Measurements from ENCODE around the gene GPX4.
"Not testable (repeated sequence)": the region's sequence is repeated elsewhere in the genome, so short reads cannot be mapped to it uniquely, and the experiment has no call there.

The GPX4 gene

DNA sequence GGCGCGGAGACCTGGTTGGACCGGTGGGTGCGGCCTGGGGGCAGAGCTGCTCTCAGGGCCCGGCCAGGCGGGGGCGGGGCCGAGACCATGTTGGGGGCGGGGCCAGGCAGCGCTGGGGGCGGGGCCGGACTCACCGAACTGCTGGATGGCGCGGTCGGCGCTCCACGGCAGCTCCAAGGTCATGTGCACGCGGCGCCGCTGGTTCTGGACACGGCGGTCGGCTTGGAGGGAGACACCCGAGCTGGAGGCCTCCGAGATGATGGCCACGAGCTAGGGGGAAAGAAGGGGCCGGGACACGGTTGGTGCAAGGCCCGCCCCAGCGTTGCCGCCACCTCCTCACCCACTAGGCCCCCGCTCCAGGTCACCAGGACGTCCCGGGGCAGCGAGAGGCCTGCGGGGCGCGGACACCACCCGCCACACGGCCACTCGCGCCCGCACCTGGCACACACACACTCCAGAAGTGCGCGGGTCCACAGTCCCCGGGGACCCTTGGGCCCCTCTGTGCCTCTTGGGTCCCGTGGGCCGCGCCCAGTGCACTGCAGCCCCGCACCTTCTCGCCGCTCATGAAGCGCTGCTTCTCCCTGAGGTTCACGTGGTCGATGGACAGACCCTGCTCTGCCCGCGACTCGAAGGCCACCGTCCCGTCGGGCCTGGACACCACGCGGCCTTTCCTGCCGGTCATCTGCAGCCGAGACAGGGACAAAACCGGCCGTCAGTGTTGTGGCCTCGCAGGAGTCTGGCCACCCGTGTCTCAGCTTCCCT is 8.7 kb downstream of the GPX4 start:
- Histone ChIP-seq H3K36me3 (peaks cover 32% of the 10 kb centered on the region), H3K4me1 (peaks cover 11% of the 10 kb centered on the region), H3K4me3 (ENCODE audit: low read depth, low read length) (no peak overlapping the region), H3K9me3 (no peaks in the 10 kb centered on the region), H3K27me3 (no peaks in the 10 kb centered on the region)
- peak; percentile 77 for DNase-seq
- TF ChIP-seq, protein P1, sequence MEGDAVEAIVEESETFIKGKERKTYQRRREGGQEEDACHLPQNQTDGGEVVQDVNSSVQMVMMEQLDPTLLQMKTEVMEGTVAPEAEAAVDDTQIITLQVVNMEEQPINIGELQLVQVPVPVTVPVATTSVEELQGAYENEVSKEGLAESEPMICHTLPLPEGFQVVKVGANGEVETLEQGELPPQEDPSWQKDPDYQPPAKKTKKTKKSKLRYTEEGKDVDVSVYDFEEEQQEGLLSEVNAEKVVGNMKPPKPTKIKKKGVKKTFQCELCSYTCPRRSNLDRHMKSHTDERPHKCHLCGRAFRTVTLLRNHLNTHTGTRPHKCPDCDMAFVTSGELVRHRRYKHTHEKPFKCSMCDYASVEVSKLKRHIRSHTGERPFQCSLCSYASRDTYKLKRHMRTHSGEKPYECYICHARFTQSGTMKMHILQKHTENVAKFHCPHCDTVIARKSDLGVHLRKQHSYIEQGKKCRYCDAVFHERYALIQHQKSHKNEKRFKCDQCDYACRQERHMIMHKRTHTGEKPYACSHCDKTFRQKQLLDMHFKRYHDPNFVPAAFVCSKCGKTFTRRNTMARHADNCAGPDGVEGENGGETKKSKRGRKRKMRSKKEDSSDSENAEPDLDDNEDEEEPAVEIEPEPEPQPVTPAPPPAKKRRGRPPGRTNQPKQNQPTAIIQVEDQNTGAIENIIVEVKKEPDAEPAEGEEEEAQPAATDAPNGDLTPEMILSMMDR (IDR thresholded peaks at IDR 0.05; ENCODE audit: low read depth, low read length) = no peak

- peak; percentile 99 for DNase-seq
- Histone ChIP-seq H3K27me3 (no peaks in the 10 kb centered on the region), H3K4me1 (peaks cover 11% of the 10 kb centered on the region), H3K9me3 (no peaks in the 10 kb centered on the region), H3K36me3 (peaks cover 30% of the 10 kb centered on the region), H3K4me3 (ENCODE audit: low read depth, low read length) (no peak overlapping the region)
- TF ChIP-seq, protein P1 (IDR thresholded peaks at IDR 0.05; ENCODE audit: low read depth, low read length) = peak; percentile 73
Measured at GRCh38 chr19:1113030-1113985, 9.5 kb downstream of the GPX4 start.

- Histone ChIP-seq H3K36me3 (peaks cover 25% of the 10 kb centered on the region), H3K27me3 (no peaks in the 10 kb centered on the region), H3K4me1 (peaks cover 11% of the 10 kb centered on the region), H3K9me3 (no peaks in the 10 kb centered on the region), H3K4me3 (ENCODE audit: low read depth, low read length) (no peak overlapping the region)
- TF ChIP-seq, protein P1 (IDR thresholded peaks at IDR 0.05; ENCODE audit: low read depth, low read length) = no peak
- DNase-seq = no peak
Measured at GRCh38 chr19:1113986-1114483, 10.2 kb downstream of the GPX4 start.

GRCh38 chr19:1114728-1115127 is 10.9 kb downstream of the GPX4 start:
- not testable (repeated sequence) for H3K9me3 ChIP-seq; H3K4me3 ChIP-seq (ENCODE audit: low read depth, low read length); H3K27me3 ChIP-seq; DNase-seq
- Histone ChIP-seq H3K4me1 (peaks cover 11% of the 10 kb centered on the region), H3K36me3 (peaks cover 25% of the 10 kb centered on the region)

DNA sequence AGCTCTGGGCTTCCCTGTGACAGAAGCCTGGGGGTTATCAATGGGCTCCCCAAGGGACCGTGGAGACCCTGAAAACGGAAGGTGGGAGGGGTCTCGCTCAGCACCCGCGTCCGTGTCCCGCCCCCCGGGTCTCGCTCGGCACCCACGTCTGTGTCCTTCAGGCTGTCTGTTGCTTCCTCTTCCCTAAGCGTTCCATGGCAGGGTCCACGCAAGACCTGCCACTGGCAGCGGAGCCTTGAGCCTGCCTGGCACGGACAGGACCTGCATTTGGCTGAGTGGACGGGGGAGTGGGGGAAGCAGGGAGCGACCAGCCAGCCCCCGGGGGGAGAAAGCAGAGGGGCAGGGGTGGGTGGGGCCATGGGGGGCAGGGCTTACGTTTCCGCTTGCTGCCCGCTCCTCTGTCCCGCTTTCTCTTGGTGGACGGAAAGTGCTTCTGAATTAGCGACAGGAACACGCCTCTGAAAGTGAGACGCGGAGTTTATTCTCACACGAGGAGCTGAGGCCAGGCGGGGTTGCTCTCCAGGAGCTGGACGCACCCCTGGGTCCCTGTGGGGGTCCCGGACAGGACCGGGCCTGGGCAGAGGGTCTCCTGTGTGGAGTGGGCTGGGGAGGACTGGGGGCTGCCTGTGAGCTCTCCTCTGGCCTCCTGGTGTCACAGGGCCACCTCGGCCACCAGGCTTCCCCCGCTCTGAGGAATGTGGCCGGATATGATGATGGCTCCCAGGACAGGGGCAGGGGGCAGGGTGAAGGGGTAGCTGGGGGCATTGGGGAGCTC is 12.0 kb downstream of the GPX4 start:
- DNase-seq = no peak
- Histone ChIP-seq H3K4me1 (peaks cover 11% of the 10 kb centered on the region), H3K27me3 (no peaks in the 10 kb centered on the region), H3K9me3 (no peaks in the 10 kb centered on the region), H3K36me3 (peaks cover 30% of the 10 kb centered on the region), H3K4me3 (ENCODE audit: low read depth, low read length) (no peak overlapping the region)
- TF ChIP-seq, protein P1 (IDR thresholded peaks at IDR 0.05; ENCODE audit: low read depth, low read length) = no peak
